ENCODE results near the gene MLC1. TPM values are rescaled to one million over a fixed set of nuclear protein-coding genes. Genes with fewer than 3 reads are reported as not detected.

MLC1 gene
- total RNA-seq, 1 experiment from 2014 or later, result not detected

DNA sequence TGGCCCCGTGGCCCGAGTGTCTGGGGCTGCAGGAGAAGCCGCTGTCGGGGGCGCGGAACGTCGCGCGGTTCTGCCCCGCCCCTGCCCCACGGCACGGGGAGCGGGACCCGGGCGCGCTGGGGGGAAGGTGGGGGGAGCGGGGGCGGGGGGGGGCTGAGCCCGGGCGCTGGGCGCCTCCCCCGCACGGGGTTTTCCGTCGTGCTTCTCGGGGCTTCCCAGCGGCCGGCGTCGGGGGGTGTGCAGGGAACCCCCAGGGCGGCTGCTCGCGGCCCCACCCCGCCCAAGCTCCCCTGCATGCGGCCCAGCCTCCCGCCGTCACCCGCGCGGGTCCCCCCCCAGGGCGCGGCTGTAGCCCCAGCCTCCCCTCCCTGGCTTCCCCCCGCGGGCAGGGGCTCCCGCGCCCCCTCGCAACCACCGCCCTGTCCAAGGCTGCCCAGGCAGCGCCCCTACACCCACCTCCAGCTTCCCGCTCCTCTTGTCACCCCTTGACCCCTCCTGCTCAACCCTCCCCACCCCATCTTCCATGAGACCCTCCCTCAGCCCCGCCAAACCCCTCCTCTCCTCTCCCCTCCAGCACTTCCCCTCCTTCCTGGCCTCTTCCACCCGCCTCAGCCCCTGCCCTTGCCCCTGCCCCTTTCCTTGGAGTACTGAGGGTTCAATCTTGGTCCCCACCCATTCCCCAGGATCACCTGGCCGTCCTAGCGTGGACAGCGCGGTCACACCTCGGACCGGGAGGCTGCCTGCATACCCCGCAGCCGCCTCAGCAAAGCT lies 74.4 kb downstream of the MLC1 start:
- peaks cover 36% of the 10 kb centered on the region for H3K4me1 ChIP-seq (ENCODE audit: control insufficient read depth, insufficient read depth, low read length)
- TF ChIP-seq TCF7L2 (IDR thresholded peaks at IDR 0.05; ENCODE audit: low read depth, low read length), result no peak
- no peak for TF ChIP-seq SIN3A (IDR thresholded peaks at IDR 0.05; ENCODE audit: borderline replicate concordance, insufficient read depth, low read depth, low read length)
- TF ChIP-seq, protein P1, sequence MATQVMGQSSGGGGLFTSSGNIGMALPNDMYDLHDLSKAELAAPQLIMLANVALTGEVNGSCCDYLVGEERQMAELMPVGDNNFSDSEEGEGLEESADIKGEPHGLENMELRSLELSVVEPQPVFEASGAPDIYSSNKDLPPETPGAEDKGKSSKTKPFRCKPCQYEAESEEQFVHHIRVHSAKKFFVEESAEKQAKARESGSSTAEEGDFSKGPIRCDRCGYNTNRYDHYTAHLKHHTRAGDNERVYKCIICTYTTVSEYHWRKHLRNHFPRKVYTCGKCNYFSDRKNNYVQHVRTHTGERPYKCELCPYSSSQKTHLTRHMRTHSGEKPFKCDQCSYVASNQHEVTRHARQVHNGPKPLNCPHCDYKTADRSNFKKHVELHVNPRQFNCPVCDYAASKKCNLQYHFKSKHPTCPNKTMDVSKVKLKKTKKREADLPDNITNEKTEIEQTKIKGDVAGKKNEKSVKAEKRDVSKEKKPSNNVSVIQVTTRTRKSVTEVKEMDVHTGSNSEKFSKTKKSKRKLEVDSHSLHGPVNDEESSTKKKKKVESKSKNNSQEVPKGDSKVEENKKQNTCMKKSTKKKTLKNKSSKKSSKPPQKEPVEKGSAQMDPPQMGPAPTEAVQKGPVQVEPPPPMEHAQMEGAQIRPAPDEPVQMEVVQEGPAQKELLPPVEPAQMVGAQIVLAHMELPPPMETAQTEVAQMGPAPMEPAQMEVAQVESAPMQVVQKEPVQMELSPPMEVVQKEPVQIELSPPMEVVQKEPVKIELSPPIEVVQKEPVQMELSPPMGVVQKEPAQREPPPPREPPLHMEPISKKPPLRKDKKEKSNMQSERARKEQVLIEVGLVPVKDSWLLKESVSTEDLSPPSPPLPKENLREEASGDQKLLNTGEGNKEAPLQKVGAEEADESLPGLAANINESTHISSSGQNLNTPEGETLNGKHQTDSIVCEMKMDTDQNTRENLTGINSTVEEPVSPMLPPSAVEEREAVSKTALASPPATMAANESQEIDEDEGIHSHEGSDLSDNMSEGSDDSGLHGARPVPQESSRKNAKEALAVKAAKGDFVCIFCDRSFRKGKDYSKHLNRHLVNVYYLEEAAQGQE (IDR thresholded peaks at IDR 0.05; ENCODE audit: insufficient read depth in 1 of 2, low read depth in 2 of 2, low read length in 1 of 2), result no peak
- TF ChIP-seq, protein P2, sequence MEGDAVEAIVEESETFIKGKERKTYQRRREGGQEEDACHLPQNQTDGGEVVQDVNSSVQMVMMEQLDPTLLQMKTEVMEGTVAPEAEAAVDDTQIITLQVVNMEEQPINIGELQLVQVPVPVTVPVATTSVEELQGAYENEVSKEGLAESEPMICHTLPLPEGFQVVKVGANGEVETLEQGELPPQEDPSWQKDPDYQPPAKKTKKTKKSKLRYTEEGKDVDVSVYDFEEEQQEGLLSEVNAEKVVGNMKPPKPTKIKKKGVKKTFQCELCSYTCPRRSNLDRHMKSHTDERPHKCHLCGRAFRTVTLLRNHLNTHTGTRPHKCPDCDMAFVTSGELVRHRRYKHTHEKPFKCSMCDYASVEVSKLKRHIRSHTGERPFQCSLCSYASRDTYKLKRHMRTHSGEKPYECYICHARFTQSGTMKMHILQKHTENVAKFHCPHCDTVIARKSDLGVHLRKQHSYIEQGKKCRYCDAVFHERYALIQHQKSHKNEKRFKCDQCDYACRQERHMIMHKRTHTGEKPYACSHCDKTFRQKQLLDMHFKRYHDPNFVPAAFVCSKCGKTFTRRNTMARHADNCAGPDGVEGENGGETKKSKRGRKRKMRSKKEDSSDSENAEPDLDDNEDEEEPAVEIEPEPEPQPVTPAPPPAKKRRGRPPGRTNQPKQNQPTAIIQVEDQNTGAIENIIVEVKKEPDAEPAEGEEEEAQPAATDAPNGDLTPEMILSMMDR (IDR thresholded peaks at IDR 0.05), result no peak
- no peak for TF ChIP-seq POLR2AphosphoS5 (IDR thresholded peaks at IDR 0.05; ENCODE audit: low read depth, low read length)
- H3K27ac ChIP-seq (ENCODE audit: low read length), result no peak overlapping the region
- H3K36me3 ChIP-seq (ENCODE audit: control insufficient read depth, insufficient read depth, low read length), result no peaks in the 10 kb centered on the region
- H3K27me3 ChIP-seq (ENCODE audit: control insufficient read depth, insufficient read depth, low read length), result no peaks in the 10 kb centered on the region
- H3K9me3 ChIP-seq (ENCODE audit: control insufficient read depth, insufficient read depth, low read depth, low read length), result no peaks in the 10 kb centered on the region
- no TSS peak for BruUV-seq (replicated peaks)
- no peak for ATAC-seq
- in situ Hi-C loops (cut with HindIII; ENCODE audit: low pct_unique_long_range_greater_than_20kb, low sequenced_read_pairs) (no loop called here), intact Hi-C loops (cut with micrococcal nuclease; ENCODE audit: unreplicated experiment) (no loop called here)
- ChIA-PET CTCF (no interaction called here), POLR2A (no interaction called here)
- no peak for DNase-seq (ENCODE audit: low read depth, low spot score)
- H3K4me3 ChIP-seq (ENCODE audit: low read depth in 2 of 2, low read length in 2 of 2), result no peak overlapping the region

DNA sequence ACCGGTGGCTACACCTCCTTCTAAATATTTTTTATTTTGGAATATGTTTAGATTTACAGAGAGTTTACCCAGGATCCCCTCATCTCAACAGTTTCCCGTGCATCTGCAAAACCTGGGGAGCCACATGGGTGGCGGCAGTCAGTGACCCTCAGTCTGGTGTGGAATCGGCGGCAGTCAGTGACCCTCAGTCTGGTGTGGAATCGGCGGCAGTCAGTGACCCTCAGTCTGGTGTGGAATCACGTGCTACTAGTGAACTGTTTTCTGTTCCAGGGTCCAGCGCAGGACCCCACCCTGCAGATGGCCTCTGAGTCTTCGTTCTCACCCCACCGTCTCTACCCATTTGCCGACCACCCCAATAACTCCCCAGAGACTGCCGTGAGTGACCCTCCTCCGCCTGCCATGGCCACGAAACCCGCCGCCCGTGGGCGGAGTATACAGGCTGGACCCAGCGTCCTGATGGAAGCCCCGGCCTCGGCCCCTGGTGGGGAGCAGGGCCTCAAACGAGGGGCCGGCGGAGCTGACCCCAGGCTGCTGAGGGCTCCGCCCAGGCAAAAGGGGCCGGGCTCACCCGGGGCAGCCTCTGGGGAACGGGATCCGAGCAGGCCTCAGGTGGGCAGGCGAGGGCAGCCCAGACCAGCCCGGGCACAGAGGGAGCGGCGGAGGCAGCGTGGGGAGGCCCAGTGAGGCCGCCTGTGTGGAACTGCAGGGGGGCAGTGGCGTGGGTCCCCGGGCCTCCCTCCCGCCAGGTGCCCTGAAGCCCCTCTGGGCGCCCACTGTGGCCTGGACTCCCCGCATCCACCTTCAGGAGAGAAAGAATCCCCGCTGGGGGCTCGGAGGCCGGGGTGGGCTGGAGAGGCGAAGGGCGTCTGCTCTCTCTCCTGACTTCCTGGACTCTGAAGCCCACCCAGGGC lies 75.2 kb downstream of the MLC1 start:
- intact Hi-C loops (cut with micrococcal nuclease; ENCODE audit: unreplicated experiment) (no loop called here), in situ Hi-C loops (cut with HindIII; ENCODE audit: low pct_unique_long_range_greater_than_20kb, low sequenced_read_pairs) (no loop called here)
- POLR2A ChIA-PET, result no interaction called here
- no peaks in the 10 kb centered on the region for H3K9me3 ChIP-seq (ENCODE audit: control insufficient read depth, insufficient read depth, low read depth, low read length)
- DNase-seq (ENCODE audit: low read depth, low spot score), result no peak
- CTCF ChIA-PET, result no interaction called here
- ATAC-seq, result no peak
- no peak overlapping the region for H3K4me3 ChIP-seq (ENCODE audit: low read depth in 2 of 2, low read length in 2 of 2)
- TF ChIP-seq POLR2AphosphoS5 (IDR thresholded peaks at IDR 0.05; ENCODE audit: low read depth, low read length) (no peak), SIN3A (IDR thresholded peaks at IDR 0.05; ENCODE audit: borderline replicate concordance, insufficient read depth, low read depth, low read length) (no peak), TCF7L2 (IDR thresholded peaks at IDR 0.05; ENCODE audit: low read depth, low read length) (no peak)
- TF ChIP-seq, protein P1 (IDR thresholded peaks at IDR 0.05; ENCODE audit: insufficient read depth in 1 of 2, low read depth in 2 of 2, low read length in 1 of 2), result no peak
- TF ChIP-seq, protein P2 (IDR thresholded peaks at IDR 0.05), result no peak
- no TSS peak for BruUV-seq (replicated peaks)
- H3K36me3 ChIP-seq (ENCODE audit: control insufficient read depth, insufficient read depth, low read length), result no peaks in the 10 kb centered on the region
- peaks cover 37% of the 10 kb centered on the region for H3K4me1 ChIP-seq (ENCODE audit: control insufficient read depth, insufficient read depth, low read length)
- H3K27ac ChIP-seq (ENCODE audit: low read length), result no peak overlapping the region
- no peaks in the 10 kb centered on the region for H3K27me3 ChIP-seq (ENCODE audit: control insufficient read depth, insufficient read depth, low read length)
